HepG2 (cell line): ENCODE data around the gene MACROD2. TPM values are rescaled to one million over a fixed set of nuclear protein-coding genes. Genes with fewer than 3 reads are reported as not detected.

ENCODE experiments used
- ATAC-seq: fragments of 200-7000 bp; cut with Tn5 transposase; 3 replicates; pipeline ENCODE4 v1.9.1; 2020; ENCODE audit warnings: mild to moderate bottlenecking, moderate library complexity
- BruUV-seq: library from RNA; stranded (reverse); fragments of 400-500 nt; replicated peaks from 2 replicates; lab custom pipeline; 2021; lab: Mats Ljungman, UMichigan
- CTCF ChIA-PET: fragments of 300-600 bp; formaldehyde crosslinking; extraction: SDS; loops from one replicate; lab custom pipeline; 2021; ENCODE audit warnings: low total read pairs, inconsistent platforms, low intra/inter-chr PET ratio; lab: Yijun Ruan, JAX
- POLR2A ChIA-PET: fragments of 350-600 bp; sonication (Branson Sonifier 250); formaldehyde crosslinking; loops from one replicate; lab custom pipeline; 2020; ENCODE audit warnings: antibody characterized with exemption, inconsistent platforms; lab: Yijun Ruan, JAX
- DNase-seq: peaks from one replicate; pipeline ENCODE4 v3.0.0-alpha.2; 2015; ENCODE audit warnings: low spot score
- FAIRE-seq: peaks from 3 replicates; lab custom pipeline; 2011; peaks lifted over from hg19 to GRCh38; lab: Jason Lieb, UNC
- H2AFZ ChIP-seq: one replicate; pipeline ENCODE4 v1.6.1; 2011; ENCODE audit warnings: low read length, inconsistent platforms
- H3K27ac ChIP-seq: fragments of 300-600 bp; 3 replicates; pipeline ENCODE4 v1.8.0; 2011; ENCODE audit warnings: mixed run types, mild to moderate bottlenecking, mixed read lengths, low read length, inconsistent platforms; ENCODE audit not compliant: insufficient read depth; ENCODE audit errors: extremely low read length
- H3K27me3 ChIP-seq, 2 experiments: fragments of 200-600 bp in 1 of 2; 2 replicates in 1 of 2; 3 replicates in 1 of 2; pipeline versions ENCODE4 v1.6.0 to v1.8.0; 2011; ENCODE audit warnings: low read length in 2 of 2, mild to moderate bottlenecking in 2 of 2, moderate library complexity in 2 of 2, inconsistent platforms in 1 of 2; ENCODE audit not compliant: insufficient read depth in 2 of 2, control insufficient read depth in 1 of 2
- H3K36me3 ChIP-seq, 2 experiments: fragments of 200-600 bp in 1 of 2; replicated peaks in 1 of 2; 2 replicates in 1 of 2; 3 replicates in 1 of 2; pipeline versions ENCODE4 v1.5.1 to v1.8.0; 2011; ENCODE audit warnings: low read length in 2 of 2, inconsistent platforms in 1 of 2; ENCODE audit not compliant: insufficient read depth in 2 of 2, control insufficient read depth in 1 of 2
- H3K4me1 ChIP-seq: 2 replicates; pipeline ENCODE4 v1.5.1; 2012; ENCODE audit warnings: low read length, inconsistent platforms; ENCODE audit not compliant: insufficient read depth
- H3K4me2 ChIP-seq: 2 replicates; pipeline ENCODE4 v1.6.0; 2011; ENCODE audit warnings: low read depth, low read length, inconsistent platforms
- H3K4me3 ChIP-seq, 3 experiments: fragments of 200-600 bp in 1 of 3; sonication (generic), shearing (Covaris generic) in 1 of 3; replicated peaks in 1 of 3; 2 replicates each; pipeline ENCODE4 v1.5.1; 2011 to 2016; ENCODE audit warnings: low read length in 3 of 3, inconsistent platforms in 2 of 3, low read depth in 2 of 3, mild to moderate bottlenecking in 2 of 3, control low read depth in 1 of 3, mixed read lengths in 1 of 3; ENCODE audit not compliant: insufficient read depth in 1 of 3
- H3K79me2 ChIP-seq: one replicate; pipeline ENCODE4 v1.6.1; 2011; ENCODE audit warnings: low read length, inconsistent platforms; ENCODE audit not compliant: insufficient read depth
- H3K9ac ChIP-seq: 2 replicates; pipeline ENCODE4 v1.6.0; 2011; ENCODE audit warnings: mild to moderate bottlenecking, low read depth, low read length, inconsistent platforms; ENCODE audit not compliant: insufficient read depth
- H3K9me3 ChIP-seq: 2 replicates; pipeline ENCODE4 v1.5.1; 2012; ENCODE audit warnings: mild to moderate bottlenecking, low read length
- H4K20me1 ChIP-seq: 2 replicates; pipeline ENCODE4 v1.6.0; 2011; ENCODE audit warnings: inconsistent platforms, mild to moderate bottlenecking, low read length, moderate library complexity; ENCODE audit not compliant: insufficient read depth
- CREM ChIP-seq, 2 experiments: sonication (generic) in 1 of 2; formaldehyde crosslinking in 1 of 2; IDR thresholded peaks; 2 replicates each; pipeline versions ENCODE4 v1.4.0 to v1.6.1; 2016 to 2020; ENCODE audit warnings: antibody characterized with exemption in 1 of 2, mild to moderate bottlenecking in 1 of 2, missing genetic modification reagents in 1 of 2
- MAFF ChIP-seq: IDR thresholded peaks from 2 replicates; pipeline ENCODE4 v1.6.1; 2011; ENCODE audit warnings: low read depth, low read length, improper control_type of control experiment
- MAFK ChIP-seq, 2 experiments: IDR thresholded peaks in 1 of 2; conservative IDR thresholded peaks in 1 of 2; 2 replicates each; pipeline ENCODE4 v1.6.1; 2011; ENCODE audit warnings: improper control_type of control experiment in 2 of 2, low read length in 2 of 2
- SRSF4 ChIP-seq: fragments of 200-400 bp; formaldehyde crosslinking; IDR thresholded peaks from one replicate; pipeline ENCODE4 v1.6.1; 2018; ENCODE audit warnings: mild to moderate bottlenecking, low read depth, low read length, moderate library complexity; ENCODE audit not compliant: poor library complexity, severe bottlenecking
- WGBS: methylation state at CpG from one replicate; pipeline ENCODE4 v1.1.6; 2017; ENCODE audit warnings: low lambda C conversion rate; 5-methylcytosine and 5-hydroxymethylcytosine counted together
- in situ Hi-C: cut with HindIII; loops from 2 replicates; pipeline ENCODE4 v1.10.0; 2017; ENCODE audit warnings: low pct_unique_long_range_greater_than_20kb; ENCODE audit not compliant: extremely low pct_ligation_motif_present
- intact Hi-C: fragments of 100-400 bp; cut with micrococcal nuclease; formaldehyde crosslinking; loops from one replicate; pipeline ENCODE4 v1.10.0; 2022; ENCODE audit not compliant: unreplicated experiment
- polyA plus RNA-seq, 8 experiments: library from polyadenylated mRNA; depleted of rRNA in 3 of 8; stranded (reverse) in 7 of 8; unstranded in 1 of 8; fragments of >200 nt; fragmentation: Illumina TruSeq in 4 of 8; extraction: Trizol in 4 of 8; gene quantifications; 2 replicates each; pipeline versions ENCODE4 v1.2.1 to v1.2.3, GENCODE V29; 2011 to 2016; ENCODE audit warnings: low read depth in 4 of 8, missing spikeins in 1 of 8, mixed read lengths in 1 of 8; ENCODE audit not compliant: insufficient read depth in 1 of 8
- total RNA-seq, 5 experiments: library from RNA; depleted of rRNA; stranded (reverse); fragments of >200 nt; fragmentation: Illumina TruSeq; extraction: Trizol; gene quantifications; 2 replicates each; pipeline ENCODE4 v1.2.3, GENCODE V29; 2016; ENCODE audit warnings: low read depth in 1 of 5
- TF ChIP-seq, protein P1 (sequence below): sonication (generic); formaldehyde crosslinking; IDR thresholded peaks from 2 replicates; pipeline ENCODE4 v1.4.0; 2020; ENCODE audit warnings: missing genetic modification reagents, borderline replicate concordance
- TF ChIP-seq, protein P2 (sequence below): sonication (generic); formaldehyde crosslinking; IDR thresholded peaks from 2 replicates; pipeline ENCODE4 v1.8.1; 2023; ENCODE audit warnings: missing genetic modification reagents, inconsistent platforms, borderline replicate concordance

Gene MACROD2
- total and polyA plus RNA-seq, 2 of the 13 experiments (the other 11 are each of a cell fraction or from before 2014, with no cell fraction given): 0.13 to 0.51 TPM

DNA sequence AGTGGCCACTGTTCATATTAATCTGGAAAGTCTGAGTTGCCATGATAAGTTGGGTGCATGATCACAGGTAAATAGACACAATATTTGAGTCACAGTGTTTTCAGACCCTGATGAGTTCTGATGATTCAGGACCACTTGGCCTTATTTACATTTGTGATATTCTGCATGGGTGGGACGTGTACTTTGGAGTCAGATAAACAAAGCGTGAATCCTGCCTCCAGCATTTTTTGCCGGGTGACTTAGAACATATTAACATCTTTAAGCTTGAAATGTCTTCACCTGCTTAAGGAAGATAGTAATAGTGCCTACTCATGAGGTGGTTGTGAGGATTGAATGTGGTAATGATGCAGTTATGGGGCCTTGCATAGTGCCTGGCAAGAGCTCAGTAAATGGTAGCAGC is 1582.8 kb downstream of the MACROD2 start (continued):
- TF ChIP-seq, protein P1, sequence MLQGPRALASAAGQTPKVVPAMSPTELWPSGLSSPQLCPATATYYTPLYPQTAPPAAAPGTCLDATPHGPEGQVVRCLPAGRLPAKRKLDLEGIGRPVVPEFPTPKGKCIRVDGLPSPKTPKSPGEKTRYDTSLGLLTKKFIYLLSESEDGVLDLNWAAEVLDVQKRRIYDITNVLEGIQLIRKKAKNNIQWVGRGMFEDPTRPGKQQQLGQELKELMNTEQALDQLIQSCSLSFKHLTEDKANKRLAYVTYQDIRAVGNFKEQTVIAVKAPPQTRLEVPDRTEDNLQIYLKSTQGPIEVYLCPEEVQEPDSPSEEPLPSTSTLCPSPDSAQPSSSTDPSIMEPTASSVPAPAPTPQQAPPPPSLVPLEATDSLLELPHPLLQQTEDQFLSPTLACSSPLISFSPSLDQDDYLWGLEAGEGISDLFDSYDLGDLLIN (CRISPR knock-in tag): no peak
- TF ChIP-seq, all 625 proteins: peak for 0

DNA sequence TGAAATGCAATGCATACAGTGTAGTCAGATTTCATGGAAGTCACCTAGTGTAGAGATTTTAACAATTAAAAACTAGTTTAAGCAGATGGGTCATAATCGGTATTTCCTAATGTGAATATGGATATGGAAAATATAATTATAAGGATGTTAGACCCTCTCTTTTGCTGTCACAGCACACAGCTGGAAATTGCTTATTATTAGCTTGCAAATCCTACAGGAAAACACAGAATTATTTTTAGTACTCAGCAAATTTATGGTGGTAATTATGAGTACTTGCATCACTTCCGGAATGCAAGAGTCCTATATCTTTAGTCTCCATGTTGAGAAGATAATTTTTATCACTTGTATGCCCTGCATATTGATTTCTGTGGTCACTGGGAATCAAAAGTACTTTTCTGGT is 1584.4 kb downstream of the MACROD2 start:
- WGBS: 3% methylated on average over 2 of the region's 2 CpGs

More for the DNA sequence above, 1584.4 kb downstream of the MACROD2 start:
- intact Hi-C loops: no loop called here
- DNase-seq: no peak
- no peaks in the 10 kb centered on the region for H3K79me2 ChIP-seq
- no peak overlapping the region for H3K4me2 ChIP-seq
- CTCF ChIA-PET: no interaction called here
- H2AFZ ChIP-seq: no peak overlapping the region
- TF ChIP-seq CREM (IDR thresholded peaks at IDR 0.05) (no peak), CREM (CRISPR knock-in tag; IDR thresholded peaks at IDR 0.05) (no peak), MAFF (peak; percentile 71), MAFK (conservative IDR thresholded peaks at IDR 0.05 in 1 of 2, IDR thresholded peaks at IDR 0.05 in 1 of 2; ENCODE audit: low read length in 2 of 2) (peak; percentile 66 to 74), SRSF4 (no peak)
- TF ChIP-seq, protein P2, sequence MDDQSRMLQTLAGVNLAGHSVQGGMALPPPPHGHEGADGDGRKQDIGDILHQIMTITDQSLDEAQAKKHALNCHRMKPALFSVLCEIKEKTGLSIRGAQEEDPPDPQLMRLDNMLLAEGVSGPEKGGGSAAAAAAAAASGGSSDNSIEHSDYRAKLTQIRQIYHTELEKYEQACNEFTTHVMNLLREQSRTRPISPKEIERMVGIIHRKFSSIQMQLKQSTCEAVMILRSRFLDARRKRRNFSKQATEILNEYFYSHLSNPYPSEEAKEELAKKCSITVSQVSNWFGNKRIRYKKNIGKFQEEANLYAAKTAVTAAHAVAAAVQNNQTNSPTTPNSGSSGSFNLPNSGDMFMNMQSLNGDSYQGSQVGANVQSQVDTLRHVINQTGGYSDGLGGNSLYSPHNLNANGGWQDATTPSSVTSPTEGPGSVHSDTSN: no peak
- TF ChIP-seq, all 625 proteins: peak for 2
- no TSS peak for BruUV-seq
- Histone ChIP-seq H3K27me3 (no peaks in the 10 kb centered on the region), H3K9me3 (peaks cover 72% of the 10 kb centered on the region), H3K4me1 (no peaks in the 10 kb centered on the region), H3K36me3 (no peaks in the 10 kb centered on the region), H3K27ac (no peak overlapping the region), H3K9ac (no peak overlapping the region), H3K4me3 (no peak overlapping the region), H4K20me1 (no peaks in the 10 kb centered on the region)
- in situ Hi-C loops: no loop called here
- POLR2A ChIA-PET: no interaction called here
- FAIRE-seq: no peak
- ATAC-seq: no peak
